H9 (cell line): ENCODE data around the gene DHRS9. TPM values are rescaled to one million over a fixed set of nuclear protein-coding genes. Genes with fewer than 3 reads are reported as not detected.

Source experiments
- DNase-seq: peaks from one replicate; pipeline ENCODE4 v3.0.0-alpha.2; 2017
- H2AFZ ChIP-seq: one replicate; pipeline ENCODE4 v1.6.1; 2013; ENCODE audit warnings: mild to moderate bottlenecking, low read length, control low read depth, moderate library complexity
- H2AK5ac ChIP-seq: 2 replicates; pipeline ENCODE4 v1.6.1; 2013; ENCODE audit warnings: low read length, control low read depth, mixed read lengths; ENCODE audit not compliant: insufficient read length
- H2BK120ac ChIP-seq: one replicate; pipeline ENCODE4 v1.6.1; 2013; ENCODE audit warnings: low read depth, mild to moderate bottlenecking, low read length, control low read depth, inconsistent platforms; ENCODE audit not compliant: poor library complexity, severe bottlenecking
- H2BK12ac ChIP-seq: 2 replicates; pipeline ENCODE4 v1.6.1; 2013; ENCODE audit warnings: low read length, control low read depth, mixed read lengths, low read depth; ENCODE audit not compliant: insufficient read length
- H2BK15ac ChIP-seq: 2 replicates; pipeline ENCODE4 v1.6.1; 2013; ENCODE audit warnings: low read depth, low read length, control low read depth
- H2BK20ac ChIP-seq: one replicate; pipeline ENCODE4 v1.6.1; 2013; ENCODE audit warnings: low read depth, mild to moderate bottlenecking, low read length, control low read depth, inconsistent platforms; ENCODE audit not compliant: poor library complexity, severe bottlenecking
- H2BK5ac ChIP-seq: 2 replicates; pipeline ENCODE4 v1.6.1; 2013; ENCODE audit warnings: low read length, control low read depth, mixed read lengths; ENCODE audit not compliant: insufficient read length
- H3K14ac ChIP-seq: 2 replicates; pipeline ENCODE4 v1.6.1; 2013; ENCODE audit warnings: low read length, control low read depth; ENCODE audit not compliant: insufficient read depth
- H3K18ac ChIP-seq: 2 replicates; pipeline ENCODE4 v1.6.1; 2013; ENCODE audit warnings: low read depth, mild to moderate bottlenecking, mixed read lengths, low read length, control low read depth; ENCODE audit not compliant: insufficient read length
- H3K23ac ChIP-seq: 2 replicates; pipeline ENCODE4 v1.6.1; 2013; ENCODE audit warnings: low read length, control low read depth, mixed read lengths, low read depth; ENCODE audit not compliant: insufficient read length
- H3K23me2 ChIP-seq: 2 replicates; pipeline ENCODE4 v1.6.1; 2013; ENCODE audit warnings: low read depth, mild to moderate bottlenecking, mixed read lengths, low read length, control low read depth; ENCODE audit not compliant: insufficient read length, poor library complexity, severe bottlenecking
- H3K27ac ChIP-seq: 2 replicates; pipeline ENCODE4 v1.5.1; 2013; ENCODE audit warnings: low read length, control low read depth, mixed read lengths, low read depth; ENCODE audit not compliant: insufficient read length
- H3K27me3 ChIP-seq: 2 replicates; pipeline ENCODE4 v1.6.1; 2013; ENCODE audit warnings: low read length, control low read depth, inconsistent platforms; ENCODE audit not compliant: insufficient read depth
- H3K4ac ChIP-seq: 2 replicates; pipeline ENCODE4 v1.6.1; 2013; ENCODE audit warnings: low read depth, mild to moderate bottlenecking, control low read depth, inconsistent platforms, low read length, moderate library complexity
- H3K4me1 ChIP-seq: 2 replicates; pipeline ENCODE4 v1.6.1; 2013; ENCODE audit warnings: low read length, control low read depth, inconsistent platforms; ENCODE audit not compliant: insufficient read depth
- H3K4me2 ChIP-seq: 2 replicates; pipeline ENCODE4 v1.6.1; 2013; ENCODE audit warnings: low read length, control low read depth, mixed read lengths; ENCODE audit not compliant: insufficient read length, insufficient read depth
- H3K56ac ChIP-seq: 2 replicates; pipeline ENCODE4 v1.6.1; 2013; ENCODE audit warnings: low read depth, mild to moderate bottlenecking, mixed read lengths, low read length, control low read depth; ENCODE audit not compliant: insufficient read length
- H3K79me1 ChIP-seq: 2 replicates; pipeline ENCODE4 v1.6.1; 2013; ENCODE audit warnings: low read depth, mild to moderate bottlenecking, moderate library complexity, low read length, control low read depth, inconsistent platforms; ENCODE audit not compliant: insufficient read depth, poor library complexity, severe bottlenecking
- H3K79me2 ChIP-seq: 2 replicates; pipeline ENCODE4 v1.6.1; 2013; ENCODE audit warnings: low read length, control low read depth, inconsistent platforms; ENCODE audit not compliant: insufficient read depth
- H3K9ac ChIP-seq: 2 replicates; pipeline ENCODE4 v1.6.1; 2013; ENCODE audit warnings: low read length, control low read depth, mixed read lengths; ENCODE audit not compliant: insufficient read length; ENCODE audit errors: extremely low read depth
- H3K9me3 ChIP-seq: one replicate; pipeline ENCODE4 v1.6.1; 2013; ENCODE audit warnings: low read depth, low read length, inconsistent platforms; ENCODE audit not compliant: control insufficient read depth
- H3T11ph ChIP-seq: one replicate; pipeline ENCODE4 v1.6.1; 2013; ENCODE audit warnings: mild to moderate bottlenecking, low read length, control low read depth, inconsistent platforms
- H4K20me1 ChIP-seq: one replicate; pipeline ENCODE4 v1.6.1; 2013; ENCODE audit not compliant: control insufficient read depth, insufficient read length, insufficient read depth
- H4K5ac ChIP-seq: 2 replicates; pipeline ENCODE4 v1.6.1; 2013; ENCODE audit warnings: low read depth, mild to moderate bottlenecking, mixed read lengths, low read length, control low read depth; ENCODE audit not compliant: insufficient read length
- H4K8ac ChIP-seq: replicated peaks from 2 replicates; pipeline ENCODE4 v1.6.1; 2013; ENCODE audit warnings: low read length, control low read depth, mixed read lengths, low read depth; ENCODE audit not compliant: insufficient read length
- H4K91ac ChIP-seq: 2 replicates; pipeline ENCODE4 v1.6.1; 2013; ENCODE audit warnings: low read depth, mild to moderate bottlenecking, moderate library complexity, mixed read lengths, low read length, control low read depth; ENCODE audit not compliant: insufficient read length
- H3K27ac Mint-ChIP-seq, 3 experiments: 2 replicates in 2 of 3; 3 replicates in 1 of 3; pipeline ENCODE4 v1.8.0; 2020 to 2021; ENCODE audit warnings: mixed read lengths in 3 of 3, mild to moderate bottlenecking in 1 of 3, moderate library complexity in 1 of 3
- H3K27me3 Mint-ChIP-seq: 2 replicates; pipeline ENCODE4 v1.8.0; 2021; ENCODE audit warnings: low read depth, mild to moderate bottlenecking, moderate library complexity, mixed read lengths
- H3K36me3 Mint-ChIP-seq, 3 experiments: 2 replicates in 2 of 3; 3 replicates in 1 of 3; pipeline ENCODE4 v1.8.0; 2020 to 2021; ENCODE audit warnings: low read depth in 3 of 3, mixed read lengths in 3 of 3; ENCODE audit not compliant: insufficient read depth in 1 of 3
- H3K4me1 Mint-ChIP-seq, 2 experiments: 2 replicates each; pipeline ENCODE4 v1.8.0; 2020; ENCODE audit warnings: mixed read lengths in 2 of 2
- H3K4me3 Mint-ChIP-seq, 2 experiments: 2 replicates in 1 of 2; 3 replicates in 1 of 2; pipeline ENCODE4 v1.8.0; 2020 to 2021; ENCODE audit warnings: mild to moderate bottlenecking in 2 of 2, mixed read lengths in 2 of 2, moderate library complexity in 1 of 2
- H3K9me3 Mint-ChIP-seq, 2 experiments: 2 replicates in 1 of 2; 3 replicates in 1 of 2; pipeline ENCODE4 v1.8.0; 2020; ENCODE audit warnings: mild to moderate bottlenecking in 2 of 2, mixed read lengths in 2 of 2, moderate library complexity in 1 of 2
- CTCF ChIP-seq: fragments of 200-600 bp; sonication (generic); conservative IDR thresholded peaks from 3 replicates; pipeline ENCODE4 v1.8.0; 2021; ENCODE audit warnings: antibody characterized with exemption, mild to moderate bottlenecking
- WGBS: extraction: QIAGEN DNeasy Blood & Tissue Kit; methylation state at CpG from one replicate; pipeline ENCODE4 v1.1.7; 2013; ENCODE audit warnings: missing lambda C conversion rate, low lambda C conversion rate, mixed read lengths; ENCODE audit not compliant: insufficient read length; ENCODE audit errors: extremely low coverage; 5-methylcytosine and 5-hydroxymethylcytosine counted together
- total RNA-seq: library from RNA; stranded (reverse); gene quantifications from 2 replicates; pipeline ENCODE4 v1.2.1, GENCODE V29; 2021

Gene DHRS9
- total RNA-seq, 1 experiment from 2014 or later: not detected

GRCh38 chr2:169069833-169070232 is 470 bp downstream of the DHRS9 start:
- no peaks in the 10 kb centered on the region for H4K20me1 ChIP-seq
- no peak overlapping the region for H4K5ac ChIP-seq
- H3K27me3 Mint-ChIP-seq: no peaks in the 10 kb centered on the region
- no peak overlapping the region for H3K27ac ChIP-seq
- no peak overlapping the region for H3K23ac ChIP-seq
- no peak overlapping the region for H3K4me2 ChIP-seq
- H3K27ac Mint-ChIP-seq: no peak overlapping the region
- no peak overlapping the region for H3K18ac ChIP-seq
- no peak overlapping the region for H3K14ac ChIP-seq
- H4K8ac ChIP-seq: no peak overlapping the region
- no peak overlapping the region for H2BK20ac ChIP-seq
- H2AFZ ChIP-seq: no peak overlapping the region
- WGBS: no CpG with 5 or more reads among the region's 2 CpGs
- peaks cover 0 to 5% of the 10 kb centered on the region in 2 experiments; a peak in 1 of 4 replicates for H3K4me1 Mint-ChIP-seq
- no peaks in the 10 kb centered on the region for H3K79me2 ChIP-seq
- H2BK120ac ChIP-seq: no peak overlapping the region
- TF ChIP-seq CTCF: no peak
- no peaks in the 10 kb centered on the region for H3K27me3 ChIP-seq
- no peak overlapping the region for H3K9ac ChIP-seq
- H3K56ac ChIP-seq: no peak overlapping the region
- H3K9me3 Mint-ChIP-seq: no peaks in the 10 kb centered on the region
- H3K79me1 ChIP-seq: no peaks in the 10 kb centered on the region
- no peaks in the 10 kb centered on the region for H3K23me2 ChIP-seq
- no peak overlapping the region for H2AK5ac ChIP-seq
- no peaks in the 10 kb centered on the region for H3K9me3 ChIP-seq
- H3K4ac ChIP-seq: no peak overlapping the region
- H2BK12ac ChIP-seq: no peak overlapping the region
- no peaks in the 10 kb centered on the region for H3K4me1 ChIP-seq
- no peak overlapping the region for H2BK15ac ChIP-seq
- H3T11ph ChIP-seq: no peak overlapping the region
- no peak overlapping the region for H4K91ac ChIP-seq
- no peaks in the 10 kb centered on the region for H3K36me3 Mint-ChIP-seq
- H2BK5ac ChIP-seq: no peak overlapping the region
- no peak for DNase-seq
- no peak overlapping the region for H3K4me3 Mint-ChIP-seq
